Keratinocyte (primary cell): ENCODE measurements around the gene SLC22A12. TPM values are rescaled to one million over a fixed set of nuclear protein-coding genes. Genes with fewer than 3 reads are reported as not detected.

Experiments
- DNase-seq: peaks from one replicate; pipeline ENCODE4 v3.0.0-alpha.2; 2011; ENCODE audit warnings: low read depth, missing footprints, low spot score
- FAIRE-seq: peaks from 2 replicates; lab custom pipeline; 2011; peaks lifted over from hg19 to GRCh38; lab: Jason Lieb, UNC
- H2AFZ ChIP-seq: 2 replicates; pipeline ENCODE4 v1.6.0; 2012; ENCODE audit warnings: low read length, control low read depth, inconsistent platforms; ENCODE audit not compliant: control insufficient read depth
- H3K27ac ChIP-seq: 2 replicates; pipeline ENCODE4 v1.5.1; 2011; ENCODE audit warnings: low read length; ENCODE audit not compliant: control insufficient read depth, insufficient read depth
- H3K27me3 ChIP-seq: 3 replicates; pipeline ENCODE4 v1.6.0; 2011; ENCODE audit warnings: low read length; ENCODE audit not compliant: control insufficient read depth, insufficient read depth; ENCODE audit errors: extremely low read depth
- H3K36me3 ChIP-seq, 2 experiments: 2 replicates in 1 of 2; 3 replicates in 1 of 2; pipeline ENCODE4 v1.5.1; 2011; ENCODE audit warnings: low read length in 2 of 2, mild to moderate bottlenecking in 1 of 2; ENCODE audit not compliant: control insufficient read depth in 2 of 2, insufficient read depth in 2 of 2; ENCODE audit errors: extremely low read depth in 1 of 2
- H3K4me1 ChIP-seq: 3 replicates; pipeline ENCODE4 v1.5.1; 2011; ENCODE audit warnings: low read length; ENCODE audit not compliant: control insufficient read depth, insufficient read depth; ENCODE audit errors: extremely low read depth
- H3K4me2 ChIP-seq: 3 replicates; pipeline ENCODE4 v1.6.0; 2011; ENCODE audit warnings: low read depth, low read length; ENCODE audit not compliant: control insufficient read depth, insufficient read depth; ENCODE audit errors: extremely low read depth
- H3K4me3 ChIP-seq, 3 experiments: fragments of 200-600 bp in 1 of 3; sonication (generic) in 1 of 3; 2 replicates in 2 of 3; 3 replicates in 1 of 3; pipeline ENCODE4 v1.5.1; 2011 to 2016; ENCODE audit warnings: low read length in 3 of 3, mild to moderate bottlenecking in 3 of 3, control low read depth in 2 of 3, inconsistent platforms in 1 of 3, low read depth in 1 of 3, mixed read lengths in 1 of 3, mixed run types in 1 of 3, moderate library complexity in 1 of 3; ENCODE audit not compliant: control insufficient read depth in 2 of 3, insufficient read depth in 2 of 3; ENCODE audit errors: extremely low read depth in 1 of 3
- H3K79me2 ChIP-seq: 2 replicates; pipeline ENCODE4 v1.6.0; 2012; ENCODE audit warnings: low read length; ENCODE audit not compliant: control insufficient read depth, insufficient read depth
- H3K9ac ChIP-seq: 3 replicates; pipeline ENCODE4 v1.6.0; 2011; ENCODE audit warnings: low read length; ENCODE audit not compliant: control insufficient read depth, insufficient read depth; ENCODE audit errors: extremely low read depth
- H3K9me1 ChIP-seq: 3 replicates; pipeline ENCODE4 v1.6.0; 2011; ENCODE audit warnings: low read length; ENCODE audit not compliant: control insufficient read depth, insufficient read depth; ENCODE audit errors: extremely low read depth
- H3K9me3 ChIP-seq: 2 replicates; pipeline ENCODE4 v1.5.1; 2012; ENCODE audit warnings: low read depth, low read length; ENCODE audit not compliant: control insufficient read depth
- H4K20me1 ChIP-seq: 3 replicates; pipeline ENCODE4 v1.6.0; 2011; ENCODE audit warnings: low read length; ENCODE audit not compliant: control insufficient read depth, insufficient read depth; ENCODE audit errors: extremely low read depth
- CTCF ChIP-seq, 3 experiments: IDR thresholded peaks in 1 of 3; conservative IDR thresholded peaks in 1 of 3; optimal IDR thresholded peaks in 1 of 3; 2 replicates in 2 of 3; 3 replicates in 1 of 3; pipeline versions ENCODE3 to v1.5.1; 2011; ENCODE audit warnings: low read length in 3 of 3, mild to moderate bottlenecking in 3 of 3, moderate library complexity in 2 of 3, control low read depth in 1 of 3, inconsistent platforms in 1 of 3; ENCODE audit not compliant: insufficient read depth in 2 of 3; ENCODE audit errors: extremely low read depth in 1 of 3
- EZH2 ChIP-seq: IDR thresholded peaks from one replicate; pipeline ENCODE4 v1.6.1; 2012; ENCODE audit warnings: inconsistent platforms, mild to moderate bottlenecking, low read length, moderate library complexity
- dilution Hi-C: fragments of 300-500 bp; cut with MboI; formaldehyde crosslinking; loops from one replicate; pipeline ENCODE4 v1.7.0; 2020; ENCODE audit warnings: low sequenced_read_pairs; ENCODE audit not compliant: extremely low pct_ligation_motif_present
- polyA minus RNA-seq, 3 experiments: library from RNA; depleted of rRNA, polyadenylated mRNA; stranded (reverse); fragments of >200 nt; gene quantifications; 1 replicate in 1 of 3; 2 replicates in 1 of 3; 3 replicates in 1 of 3; pipeline ENCODE4 v1.2.3, GENCODE V29; 2011
- polyA plus RNA-seq, 5 experiments: library from polyadenylated mRNA; depleted of rRNA in 3 of 5; stranded (reverse) in 3 of 5; stranded (forward) in 1 of 5; unstranded in 1 of 5; fragments of >200 nt; gene quantifications; 1 replicate in 1 of 5; 2 replicates in 3 of 5; 3 replicates in 1 of 5; pipeline versions ENCODE4 v1.2.1 to v1.2.3, GENCODE V29; 2011 to 2012; ENCODE audit warnings: missing spikeins in 2 of 5, low read depth in 1 of 5, low replicate concordance in 1 of 5

The SLC22A12 gene
- polyA plus RNA-seq (not detected in 3 replicates), polyA minus RNA-seq (not detected in 3 replicates)
- polyA plus RNA-seq (2011; ENCODE audit: low read depth): not detected
- polyA plus RNA-seq (2011; cell fraction: cytosol; rRNA removed): not detected in 2 replicates
- not detected in 2 replicates for polyA plus RNA-seq (2011; cell fraction: nucleus; rRNA removed)
- polyA plus RNA-seq (2012; ENCODE audit: low replicate concordance): not detected in 2 replicates
- polyA minus RNA-seq (2011; cell fraction: cytosol; rRNA and poly(A)+ RNA removed): not detected
- polyA minus RNA-seq (2011; cell fraction: nucleus; rRNA and poly(A)+ RNA removed): not detected in 2 replicates

- FAIRE-seq: no peak
- Histone ChIP-seq H3K4me3 (no peak within 1 kb of the TSS), H3K9ac (no peak within 1 kb of the TSS), H3K27me3 (no peaks in the 10 kb centered on the region), H3K36me3 (no peaks in the 10 kb centered on the region), H3K4me1 (no peaks in the 10 kb centered on the region), H4K20me1 (no peaks in the 10 kb centered on the region), H3K27ac (no peak within 1 kb of the TSS), H3K9me3 (peaks cover under 1% of the 10 kb centered on the region), H3K9me1 (no peaks in the 10 kb centered on the region), H3K79me2 (no peaks in the 10 kb centered on the region), H2AFZ (no peak within 1 kb of the TSS), H3K4me2 (no peak within 1 kb of the TSS)
- dilution Hi-C loops: no loop called here
- TF ChIP-seq EZH2: no peak
- no peak for TF ChIP-seq CTCF (optimal IDR thresholded peaks at IDR 0.05 in 1 of 3, IDR thresholded peaks at IDR 0.05 in 1 of 3, conservative IDR thresholded peaks at IDR 0.05 in 1 of 3; ENCODE audit: extremely low read depth in 1 of 3, insufficient read depth in 2 of 3, low read length in 3 of 3)
- DNase-seq: no peak
These were observed at the start of gene SLC22A12 for GRCh38 chr11:64590763-64591221. TSS of gene SLC22A12 (plus strand) at chr11:64591220. CDS start at chr11:64591557, 337 bp downstream.

- Histone ChIP-seq H3K9me3 (no peaks in the 10 kb centered on the region), H3K9me1 (peaks cover 3% of the 10 kb centered on the region), H2AFZ (peak overlapping the region; percentile 21), H3K4me3 (no peak overlapping the region), H3K4me2 (peak overlapping the region; percentile 37), H3K27me3 (peaks cover 7% of the 10 kb centered on the region), H3K36me3 (no peaks in the 10 kb centered on the region), H3K4me1 (peaks cover 43% of the 10 kb centered on the region), H4K20me1 (no peaks in the 10 kb centered on the region), H3K27ac (peak overlapping the region; percentile 59), H3K9ac (peak overlapping the region; percentile 4), H3K79me2 (no peaks in the 10 kb centered on the region)
- dilution Hi-C loops: no loop called here
- FAIRE-seq: peak; percentile 85
- DNase-seq: peak; percentile 76
- no peak for TF ChIP-seq EZH2
- no peak for TF ChIP-seq CTCF (optimal IDR thresholded peaks at IDR 0.05 in 1 of 3, IDR thresholded peaks at IDR 0.05 in 1 of 3, conservative IDR thresholded peaks at IDR 0.05 in 1 of 3; ENCODE audit: extremely low read depth in 1 of 3, insufficient read depth in 2 of 3, low read length in 3 of 3)
These were observed 48.6 kb upstream of the SLC22A12 start for GRCh38 chr11:64542172-64543125.
